Prostate gland (tissue), 2 donors: Measurements from ENCODE around the gene YTHDC1.

Experiments used
- POLR2AphosphoS5 ChIP-seq: sonication (generic); formaldehyde crosslinking; IDR thresholded peaks from one replicate; pipeline ENCODE4 v1.6.1; 2017; ENCODE audit warnings: antibody characterized with exemption
- TF ChIP-seq, protein P1 (sequence below), 4 experiments: fragments of 200-600 bp in 2 of 4; fragments of 450-650 bp in 2 of 4; sonication (generic) in 2 of 4; IDR thresholded peaks; 1 replicate in 3 of 4; 2 replicates in 1 of 4; pipeline ENCODE4 v1.5.1; 2016 to 2019; ENCODE audit warnings: antibody characterized with exemption in 4 of 4, mild to moderate bottlenecking in 2 of 4, moderate library complexity in 2 of 4

DNA sequence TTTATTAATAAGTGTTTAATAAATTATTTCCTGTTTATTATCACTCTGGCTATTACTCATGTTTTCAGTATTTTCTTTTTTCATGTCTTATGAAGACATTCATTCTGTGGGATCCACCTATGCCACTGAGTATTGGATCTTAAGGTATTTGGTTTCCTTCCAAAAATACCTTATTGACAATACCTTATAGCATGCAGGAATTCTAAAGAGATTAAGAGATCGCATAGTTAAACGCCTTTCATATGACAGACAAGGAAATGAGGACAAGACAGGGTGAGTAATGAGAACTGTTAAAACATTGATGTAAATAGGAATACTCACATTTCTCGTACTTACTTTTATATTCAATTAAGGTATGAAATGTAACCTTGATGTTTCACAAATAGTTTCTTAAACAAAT is 66.2 kb downstream of the YTHDC1 start:
- TF ChIP-seq, protein P1, sequence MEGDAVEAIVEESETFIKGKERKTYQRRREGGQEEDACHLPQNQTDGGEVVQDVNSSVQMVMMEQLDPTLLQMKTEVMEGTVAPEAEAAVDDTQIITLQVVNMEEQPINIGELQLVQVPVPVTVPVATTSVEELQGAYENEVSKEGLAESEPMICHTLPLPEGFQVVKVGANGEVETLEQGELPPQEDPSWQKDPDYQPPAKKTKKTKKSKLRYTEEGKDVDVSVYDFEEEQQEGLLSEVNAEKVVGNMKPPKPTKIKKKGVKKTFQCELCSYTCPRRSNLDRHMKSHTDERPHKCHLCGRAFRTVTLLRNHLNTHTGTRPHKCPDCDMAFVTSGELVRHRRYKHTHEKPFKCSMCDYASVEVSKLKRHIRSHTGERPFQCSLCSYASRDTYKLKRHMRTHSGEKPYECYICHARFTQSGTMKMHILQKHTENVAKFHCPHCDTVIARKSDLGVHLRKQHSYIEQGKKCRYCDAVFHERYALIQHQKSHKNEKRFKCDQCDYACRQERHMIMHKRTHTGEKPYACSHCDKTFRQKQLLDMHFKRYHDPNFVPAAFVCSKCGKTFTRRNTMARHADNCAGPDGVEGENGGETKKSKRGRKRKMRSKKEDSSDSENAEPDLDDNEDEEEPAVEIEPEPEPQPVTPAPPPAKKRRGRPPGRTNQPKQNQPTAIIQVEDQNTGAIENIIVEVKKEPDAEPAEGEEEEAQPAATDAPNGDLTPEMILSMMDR (IDR thresholded peaks at IDR 0.05): no peak
- no peak for TF ChIP-seq POLR2AphosphoS5
